ENCODE measurements around the gene HLA-F.

Gene HLA-F

GRCh38 chr6:29723262-29723665 lies at the start of gene HLA-F:
Gene HLA-F (plus strand): TSS chr6:29723434. CDS start chr6:29723464, 30 bp downstream.
- peak; percentile 62 to 67 for DNase-seq

GRCh38 chr6:29674008-29674407 lies 49.2 kb upstream of the HLA-F start:
- no peak for DNase-seq

GRCh38 chr6:29675561-29675960 lies 47.7 kb upstream of the HLA-F start:
- DNase-seq, result no peak

- DNase-seq, result no peak
Observed at GRCh38 chr6:29676981-29677601, 46.1 kb upstream of the HLA-F start.

DNA sequence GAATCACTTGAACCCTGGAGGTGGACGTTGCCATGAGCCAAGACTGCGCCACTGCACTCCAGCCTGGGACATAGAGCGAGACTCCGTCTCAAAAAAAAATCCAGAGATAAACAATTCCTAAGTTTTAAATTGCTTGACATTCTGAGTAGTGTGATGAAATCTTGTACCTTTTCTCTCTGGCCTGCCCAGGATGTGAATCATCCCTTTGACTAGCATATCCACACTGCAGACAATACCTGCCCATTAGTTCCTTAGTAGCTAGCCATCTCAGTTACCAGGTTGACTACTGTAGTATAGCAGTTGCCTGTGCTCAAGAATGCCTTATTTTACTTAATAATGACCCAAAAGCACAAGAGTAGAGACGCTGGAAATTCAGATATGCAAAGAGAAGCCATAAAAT lies 45.1 kb upstream of the HLA-F start:
- DNase-seq, result no peak

DNA sequence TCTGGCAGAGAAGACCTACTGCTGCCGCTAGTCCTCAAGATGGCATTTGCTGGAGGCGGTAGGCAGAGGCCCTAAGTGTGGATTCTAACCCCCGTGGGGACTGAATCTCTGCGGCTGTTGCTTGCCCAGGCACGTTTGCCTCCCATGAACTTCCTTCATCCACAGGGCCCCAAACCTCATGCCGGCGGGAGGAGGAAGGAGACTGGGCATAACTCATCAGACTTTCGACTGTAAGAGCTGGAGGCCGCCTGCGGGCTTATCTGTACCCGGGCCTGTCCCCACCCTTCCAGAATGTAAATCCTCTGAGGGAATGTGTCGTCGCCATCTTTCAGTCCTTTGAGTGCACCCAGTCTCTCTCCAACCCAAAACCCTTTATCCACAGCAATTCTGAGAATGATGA lies 43.3 kb upstream of the HLA-F start:
- DNase-seq, result no peak

DNA sequence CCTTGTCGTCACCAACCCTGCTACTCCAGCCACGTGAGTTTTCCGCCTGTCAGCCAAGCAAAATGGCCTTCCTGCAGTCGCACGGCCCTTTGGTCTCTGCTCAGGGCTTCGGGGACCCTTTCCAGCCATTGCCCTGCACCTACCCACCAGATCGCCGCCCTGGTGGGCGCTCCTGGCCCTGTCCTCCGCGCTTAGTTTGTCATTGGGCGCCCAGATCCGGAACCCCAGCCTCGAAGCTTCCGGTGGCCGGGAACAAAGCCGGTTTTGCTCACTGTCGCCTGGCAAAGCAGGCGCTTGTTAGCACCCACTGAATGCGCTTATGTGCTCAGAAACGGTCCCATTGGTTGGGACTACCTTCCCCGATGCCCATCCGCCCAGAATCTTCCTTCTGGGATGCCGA lies 42.8 kb upstream of the HLA-F start:
- no peak for DNase-seq

DNA sequence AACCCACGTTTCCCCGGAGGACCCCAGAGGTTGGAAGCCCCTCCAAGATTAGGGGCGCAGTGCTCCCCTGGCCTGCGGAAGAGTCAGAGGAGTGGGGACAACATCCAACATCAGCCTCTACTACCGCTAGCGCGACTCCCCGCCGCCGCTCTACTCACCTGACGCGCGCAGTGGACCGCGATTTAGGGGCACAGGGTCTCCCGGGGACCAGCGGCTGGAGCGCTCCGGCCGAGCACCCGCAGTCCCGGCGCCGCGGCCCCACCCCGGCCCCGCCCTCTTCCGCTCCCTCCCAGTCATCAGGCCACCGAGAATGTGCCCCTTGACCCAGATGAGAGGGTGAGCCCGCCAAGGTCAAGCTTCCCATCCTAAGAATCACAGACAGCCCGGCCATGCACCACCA lies 42.3 kb upstream of the HLA-F start, which contains the start of gene ZFP57:
TSS of gene ZFP57 (minus strand) at position 249 of the 400 bp plus-strand sequence. CDS start 4,149 bp downstream, outside the sequence.
- no peak for DNase-seq

DNA sequence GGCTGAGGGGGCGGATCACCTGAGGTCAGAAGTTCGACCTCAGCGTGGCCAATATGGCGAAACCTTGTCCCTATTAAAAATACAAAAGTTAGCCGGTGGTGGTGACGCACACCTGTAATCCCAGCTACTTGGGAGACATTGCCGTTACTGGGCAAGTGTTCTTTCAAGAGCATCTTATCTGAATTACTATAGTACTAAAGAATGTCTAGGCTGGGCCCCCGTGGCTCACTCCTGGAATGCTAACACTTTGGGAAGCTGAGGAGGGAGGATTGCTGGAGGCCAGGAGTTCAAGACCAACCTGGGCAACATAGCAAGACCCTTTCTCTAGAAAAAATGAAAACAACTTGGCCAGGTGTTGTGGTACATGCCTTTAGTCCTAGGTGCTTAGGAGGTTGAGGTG lies 41.4 kb upstream of the HLA-F start:
- no peak for DNase-seq

DNA sequence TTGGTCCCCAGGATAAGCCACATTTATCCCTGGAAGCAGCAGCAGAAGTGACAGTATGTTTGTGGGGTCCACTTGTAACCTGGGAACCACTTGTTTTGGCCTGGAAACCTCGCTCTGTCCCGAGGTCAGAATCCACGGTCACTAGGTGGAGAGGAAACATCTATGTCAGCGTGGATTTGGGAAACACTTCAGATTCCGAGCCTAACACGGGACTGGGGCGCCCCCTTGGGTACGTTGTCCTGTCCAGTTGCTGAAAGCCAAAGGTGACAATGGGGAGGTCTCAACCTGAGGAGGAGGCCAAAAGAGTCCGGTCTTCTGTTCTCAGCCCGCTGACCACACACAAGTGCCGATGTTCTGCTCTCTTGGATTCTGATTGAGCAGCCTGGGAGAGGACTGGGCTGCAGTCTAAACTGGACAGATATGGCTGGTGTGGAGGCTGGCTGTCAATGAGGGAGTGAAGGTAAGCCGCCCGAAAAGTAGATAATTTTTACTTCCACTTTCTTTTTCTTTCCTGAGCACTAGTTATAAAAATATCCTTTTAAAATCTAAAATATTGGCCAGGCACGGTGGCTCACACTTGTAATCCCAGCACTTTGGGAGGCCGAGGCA lies 37.4 kb upstream of the HLA-F start:
- DNase-seq, result peak in 1 of 2 donors; percentile 42

- no peak for DNase-seq
Observed at GRCh38 chr6:29694637-29695036, 28.6 kb upstream of the HLA-F start.

DNA sequence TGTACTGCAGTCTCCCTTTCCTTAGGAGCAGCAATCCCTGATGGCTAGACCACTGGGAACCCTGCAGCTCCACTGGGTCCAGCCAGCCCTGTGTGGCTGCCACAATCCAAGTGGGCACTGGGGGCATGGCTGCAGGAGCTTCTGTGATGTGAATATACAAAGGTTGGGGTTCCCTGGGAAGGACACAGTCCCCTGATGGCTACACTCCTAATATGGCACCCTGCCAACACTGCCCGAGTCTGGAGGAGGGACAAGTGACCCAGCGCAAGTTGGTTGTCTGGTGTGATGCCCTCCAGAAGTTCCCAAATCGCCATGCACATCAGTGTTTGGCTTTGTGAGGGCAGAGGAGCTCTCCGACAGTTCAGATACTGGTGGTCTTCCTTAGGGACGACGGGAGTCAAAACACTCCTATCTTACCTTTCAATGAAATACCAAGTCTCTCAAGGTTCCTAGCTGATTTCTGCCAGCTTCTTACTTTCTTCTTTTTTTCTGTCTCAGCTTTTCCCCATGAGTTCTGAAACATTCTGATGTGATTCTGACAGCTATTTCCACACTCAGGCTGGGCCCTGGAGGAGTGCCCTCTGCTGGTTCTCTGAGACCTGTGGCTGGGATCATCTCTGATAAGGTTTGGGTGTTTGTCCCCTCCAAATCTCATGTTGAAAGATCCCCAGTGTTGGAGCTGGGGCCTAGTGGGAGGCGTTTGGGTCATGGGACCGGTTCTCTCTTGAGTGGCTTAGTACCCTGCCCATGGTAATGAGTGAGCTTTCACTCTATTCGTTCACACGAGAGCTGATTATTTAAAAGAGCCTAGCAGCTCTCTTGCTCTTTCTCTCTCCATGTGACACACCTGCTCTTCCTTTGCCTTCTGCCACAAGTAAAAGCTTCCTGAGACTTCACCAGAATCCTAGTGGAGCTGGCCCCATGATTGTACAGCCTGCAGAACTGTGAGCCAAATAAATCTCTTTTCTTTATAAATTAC lies 26.8 kb upstream of the HLA-F start:
- DNase-seq, result no peak

DNA sequence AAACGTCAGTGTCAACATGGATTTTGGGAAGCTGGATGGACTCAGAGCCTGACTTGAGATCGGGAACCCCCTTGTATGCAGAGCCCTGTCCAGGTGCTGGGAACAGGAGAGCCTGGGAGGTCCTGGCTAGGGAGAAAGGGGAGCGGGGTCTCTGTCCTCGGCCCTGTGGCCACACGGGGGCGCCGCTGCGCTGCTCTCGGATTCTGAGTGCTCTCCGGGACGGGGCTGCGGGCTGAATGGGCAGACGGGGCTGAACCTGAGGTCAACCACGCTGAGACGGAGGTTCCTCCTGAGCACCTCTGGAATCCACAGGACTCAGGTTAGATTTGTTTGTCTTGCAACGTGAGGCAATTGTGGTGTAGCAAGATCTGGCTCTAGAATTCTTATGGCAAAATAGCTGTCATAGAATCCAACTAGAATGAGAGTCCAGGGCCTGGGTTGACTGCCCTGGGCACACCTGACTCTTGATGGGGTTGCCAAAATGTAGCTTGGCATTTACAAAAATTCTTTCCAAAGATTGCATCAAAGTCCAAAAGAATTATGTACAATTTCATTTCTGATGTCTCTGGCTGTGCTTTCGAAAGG lies 20.6 kb upstream of the HLA-F start:
- no peak for DNase-seq

DNA sequence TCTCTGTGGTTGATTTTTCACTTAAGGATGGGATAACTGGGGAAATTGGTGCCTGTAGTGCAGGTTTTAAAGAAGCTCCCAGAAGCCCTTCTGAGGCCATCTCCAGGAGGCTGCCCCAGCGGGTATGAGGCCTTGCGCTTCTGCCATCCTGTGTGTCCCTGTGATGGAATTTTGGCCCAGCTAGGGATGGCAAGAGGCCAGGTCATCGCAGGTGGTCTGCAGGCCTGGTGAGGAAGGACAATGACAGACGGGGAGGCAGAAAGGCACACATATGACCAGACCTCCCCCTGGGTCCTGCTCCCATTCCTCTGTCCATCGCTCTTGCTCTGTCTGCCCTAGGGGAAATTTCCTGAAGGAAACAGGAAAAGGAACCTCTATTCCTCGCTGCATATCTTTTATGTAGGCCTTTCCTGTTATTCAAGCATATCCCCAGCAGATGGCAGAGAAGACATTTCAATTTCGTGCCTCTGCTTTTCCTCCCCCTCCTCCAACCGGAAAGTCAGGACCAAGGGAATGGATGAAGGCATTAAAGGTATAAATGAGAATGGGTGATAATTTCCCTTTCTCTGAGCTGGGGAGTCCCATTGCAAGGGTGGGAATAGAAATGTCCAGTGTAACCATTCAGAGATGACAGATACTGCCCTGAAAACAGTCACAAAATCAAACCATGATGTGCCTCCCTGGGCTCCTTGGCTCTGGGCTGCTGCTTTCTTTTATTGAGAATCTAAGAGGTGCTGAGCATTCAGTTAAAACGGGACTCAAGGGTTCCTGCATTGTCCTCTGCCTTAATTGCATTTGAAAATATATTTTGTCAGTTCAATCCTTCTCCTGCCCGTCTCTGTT lies 17.6 kb upstream of the HLA-F start:
- peak; percentile 9 to 67 for DNase-seq

DNA sequence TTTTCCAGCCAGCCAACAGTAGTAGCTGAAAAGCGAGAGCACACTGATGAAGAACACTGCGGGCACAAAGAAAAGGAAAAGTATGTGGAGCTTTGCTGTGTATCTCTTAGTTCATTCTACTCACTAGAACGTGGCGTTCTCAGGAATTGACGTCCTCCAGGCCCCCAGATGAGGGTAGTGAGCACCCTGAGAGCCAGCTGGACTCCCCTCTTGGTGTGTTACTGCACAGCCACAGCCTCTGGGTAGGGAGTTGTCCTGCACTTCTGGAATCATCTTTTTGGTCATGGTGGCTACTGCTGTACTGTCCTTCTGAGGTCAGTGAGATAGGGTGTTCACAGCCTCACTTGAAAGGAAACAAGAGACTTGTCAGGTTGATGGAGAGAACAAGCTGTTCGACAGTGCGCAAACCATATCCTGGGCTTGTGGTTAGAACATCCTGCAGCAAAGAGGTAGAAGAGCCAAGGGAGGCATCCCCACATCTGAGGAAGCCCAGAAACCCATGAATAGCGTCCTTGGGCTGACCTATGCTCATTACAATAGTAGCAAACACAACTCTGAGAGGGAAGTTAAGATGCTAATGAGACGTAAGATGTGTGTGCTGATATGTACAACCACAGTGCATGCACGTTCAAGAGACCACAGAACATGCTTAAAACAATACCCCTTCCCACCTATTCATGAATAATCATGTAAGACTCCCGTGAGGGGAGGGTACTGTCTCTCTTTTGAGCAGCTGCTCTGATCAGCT lies 14.6 kb upstream of the HLA-F start:
- DNase-seq, result no peak

- no peak for DNase-seq
Observed at GRCh38 chr6:29709188-29709587, 14.0 kb upstream of the HLA-F start.

DNA sequence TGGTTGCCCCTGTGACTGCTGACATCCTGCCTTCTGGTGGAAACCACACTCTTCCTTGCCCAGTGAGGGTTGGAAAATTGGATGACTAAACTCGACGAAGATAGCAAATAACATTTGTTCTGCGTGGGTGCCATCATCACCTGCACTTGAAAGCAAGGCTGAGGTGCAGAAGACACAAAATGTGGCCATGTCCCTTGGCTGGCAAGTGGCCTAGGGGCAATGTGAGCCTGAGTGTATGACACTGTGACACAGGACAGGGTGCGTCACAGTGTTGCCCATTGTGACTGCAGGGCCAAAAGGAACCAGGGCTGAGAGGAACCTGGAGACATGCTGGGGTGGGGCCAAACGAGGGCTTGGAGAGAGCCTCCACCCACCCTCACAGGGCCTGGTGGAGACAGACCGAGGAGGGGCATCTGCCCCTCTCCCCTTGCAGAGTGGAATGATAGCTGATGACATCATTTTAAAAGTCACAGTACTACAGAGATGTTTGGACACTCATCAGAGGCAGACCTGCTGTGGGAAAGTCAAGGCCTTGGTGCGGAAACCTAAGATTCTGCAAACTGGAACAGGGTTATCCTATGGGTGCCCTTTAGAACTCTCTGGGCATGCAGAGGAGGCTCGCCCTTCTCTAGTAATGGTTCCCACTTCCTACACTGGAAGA lies 12.8 kb upstream of the HLA-F start:
- no peak for DNase-seq

DNA sequence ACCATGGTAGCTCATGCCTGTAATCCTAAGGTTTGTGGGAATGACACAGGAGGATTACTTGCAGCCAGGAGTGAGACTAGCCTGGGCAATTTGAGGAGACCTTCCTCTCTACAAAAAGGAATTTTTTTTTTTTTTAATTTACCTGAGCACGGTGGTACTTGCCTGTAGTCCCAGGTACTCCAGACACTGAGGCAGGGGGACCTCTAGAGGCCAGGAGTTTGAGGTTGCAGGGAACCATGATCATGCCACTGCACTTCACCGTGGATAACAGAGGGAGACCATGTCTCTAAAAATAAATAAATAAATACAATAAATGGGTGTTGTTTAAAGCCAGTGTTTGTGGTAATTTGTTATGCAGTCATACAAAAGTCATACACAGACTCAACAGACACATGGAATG lies 2.4 kb upstream of the HLA-F start:
- no peak for DNase-seq

DNA sequence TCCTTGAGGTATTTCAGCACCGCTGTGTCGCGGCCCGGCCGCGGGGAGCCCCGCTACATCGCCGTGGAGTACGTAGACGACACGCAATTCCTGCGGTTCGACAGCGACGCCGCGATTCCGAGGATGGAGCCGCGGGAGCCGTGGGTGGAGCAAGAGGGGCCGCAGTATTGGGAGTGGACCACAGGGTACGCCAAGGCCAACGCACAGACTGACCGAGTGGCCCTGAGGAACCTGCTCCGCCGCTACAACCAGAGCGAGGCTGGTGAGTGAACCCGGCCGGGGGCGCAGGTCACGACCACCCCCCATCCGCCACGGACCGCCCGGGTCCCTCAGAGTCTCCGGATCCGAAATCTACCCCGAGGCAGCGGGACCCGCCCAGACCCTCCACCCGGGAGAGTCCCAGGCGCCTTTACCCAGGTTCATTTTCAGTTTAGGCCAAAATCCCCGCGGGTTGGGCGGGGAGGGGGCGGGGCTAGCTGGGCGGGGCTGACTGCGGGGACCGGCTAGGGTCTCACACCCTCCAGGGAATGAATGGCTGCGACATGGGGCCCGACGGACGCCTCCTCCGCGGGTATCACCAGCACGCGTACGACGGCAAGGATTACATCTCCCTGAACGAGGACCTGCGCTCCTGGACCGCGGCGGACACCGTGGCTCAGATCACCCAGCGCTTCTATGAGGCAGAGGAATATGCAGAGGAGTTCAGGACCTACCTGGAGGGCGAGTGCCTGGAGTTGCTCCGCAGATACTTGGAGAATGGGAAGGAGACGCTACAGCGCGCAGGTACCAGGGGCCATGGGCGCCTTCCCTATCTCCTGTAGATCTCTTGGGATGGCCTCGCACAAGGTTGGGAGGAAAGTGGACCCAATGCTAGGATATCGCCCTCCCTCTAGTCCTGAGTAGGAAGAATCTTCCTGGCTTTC lies 693 bp downstream of the HLA-F start:
- peak in 1 of 2 donors; percentile 18 for DNase-seq
